ENCODE data around the gene BEX4. TPM values are rescaled to one million over a fixed set of nuclear protein-coding genes. Genes with fewer than 3 reads are reported as not detected.
A peak's percentile ranks its signal among the peaks of the same experiment; 100 is the strongest.
"Not testable (repeated sequence)": the region's sequence is repeated elsewhere in the genome, so short reads cannot be mapped to it uniquely, and the experiment has no call there.

BEX4 gene, protein sequence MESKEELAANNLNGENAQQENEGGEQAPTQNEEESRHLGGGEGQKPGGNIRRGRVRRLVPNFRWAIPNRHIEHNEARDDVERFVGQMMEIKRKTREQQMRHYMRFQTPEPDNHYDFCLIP
- 100 to 1,000 TPM; 149 to 177 (median 160) TPM for polyA plus RNA-seq (ENCODE audit: insufficient read length in 4 of 4)

DNA sequence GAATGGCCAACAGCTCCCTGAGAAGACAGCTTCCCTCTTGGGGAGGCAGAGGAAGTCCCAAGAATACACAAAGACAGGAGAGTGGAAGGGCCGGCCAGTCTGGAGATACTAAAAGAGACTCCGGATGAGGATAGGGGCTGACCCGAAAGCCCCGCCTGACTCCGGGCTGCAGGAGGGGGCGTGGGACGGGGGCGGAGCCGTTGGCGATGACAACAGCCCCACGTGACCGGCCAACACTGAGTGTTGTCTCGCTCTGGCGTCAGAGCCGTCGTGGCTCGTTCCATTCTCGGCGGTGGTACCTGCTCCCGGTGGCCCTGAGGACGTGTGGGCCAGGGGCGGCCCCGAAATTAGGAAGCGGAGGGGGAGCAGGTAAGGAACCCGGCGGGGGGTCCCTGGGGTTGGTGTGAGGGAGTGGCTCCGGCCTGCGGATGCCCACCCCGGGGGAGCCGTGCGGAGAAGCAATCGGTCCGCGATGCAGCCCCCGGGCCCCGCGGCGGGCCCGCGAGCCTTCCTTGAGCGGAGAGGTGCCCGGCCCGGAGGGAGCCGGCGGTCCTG, at the start of gene BEX4:
Gene BEX4 (plus strand): TSS at position 239 of the 555 bp plus-strand sequence. CDS start 1,046 bp downstream, outside the sequence.
- peak in 3 of 4 donors; percentile 44 to 61 (median 49) for DNase-seq (ENCODE audit: low read depth in 4 of 4, low spot score in 2 of 4)

DNA sequence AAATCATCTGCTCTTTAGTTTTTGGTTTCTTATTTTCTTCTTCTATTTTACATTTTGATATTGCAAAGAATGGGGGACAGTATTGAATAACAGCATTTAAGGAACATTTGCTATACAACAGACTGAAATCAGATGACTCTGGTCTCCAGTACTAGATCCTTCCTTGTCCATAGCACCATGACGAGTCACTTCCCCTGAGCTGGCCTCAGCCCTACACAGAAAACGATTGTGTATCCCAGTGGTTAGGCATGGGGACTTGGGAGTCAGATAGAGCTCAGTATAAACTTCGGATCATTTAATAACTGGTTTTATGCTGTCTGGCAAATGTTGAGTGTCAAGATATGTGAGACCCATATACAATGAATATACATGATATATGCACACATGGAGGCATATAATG, 44.7 kb upstream of the BEX4 start:
- DNase-seq (ENCODE audit: low read depth in 4 of 4, low spot score in 2 of 4), result no peak

DNA sequence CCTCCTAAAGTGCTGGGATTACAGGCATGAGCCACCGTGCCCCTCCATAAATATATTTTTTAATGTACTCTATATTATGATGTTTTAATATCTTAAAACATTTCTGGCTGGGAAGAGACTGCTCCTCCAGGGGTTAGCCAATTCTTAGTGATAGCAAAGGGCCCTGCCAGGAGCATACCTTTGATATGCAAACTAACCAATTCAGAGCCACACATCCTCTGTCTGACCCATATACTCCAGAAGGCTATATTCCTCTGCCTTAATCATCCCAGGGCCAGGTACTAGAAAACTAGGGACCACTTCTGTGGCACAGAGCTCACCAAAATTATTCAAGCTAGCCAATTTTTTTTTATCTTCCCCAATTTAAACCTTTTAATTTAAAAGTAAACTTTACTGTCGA, 43.6 kb upstream of the BEX4 start:
- DNase-seq (ENCODE audit: low read depth in 4 of 4, low spot score in 2 of 4), result no peak

DNA sequence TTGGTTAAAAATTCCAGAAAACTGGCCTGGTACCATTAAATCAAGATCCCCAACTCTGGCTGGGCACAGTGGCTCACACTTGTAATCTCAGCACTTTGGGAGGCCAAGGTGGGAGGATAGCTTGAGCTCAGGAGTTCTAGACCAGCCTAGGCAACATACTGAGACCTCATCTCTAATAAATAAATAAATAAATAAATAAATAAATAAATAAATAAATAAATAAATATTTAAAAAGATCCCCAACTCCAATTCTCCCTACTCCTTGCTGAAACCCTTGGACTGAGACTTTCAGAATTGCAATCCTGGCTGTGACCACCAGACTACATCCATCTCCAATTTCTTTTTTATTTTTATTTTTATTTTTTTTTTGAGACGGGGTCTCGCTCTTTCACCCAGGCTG, 39.7 kb upstream of the BEX4 start:
- DNase-seq (ENCODE audit: low read depth in 4 of 4, low spot score in 2 of 4), result not testable (repeated sequence)

DNA sequence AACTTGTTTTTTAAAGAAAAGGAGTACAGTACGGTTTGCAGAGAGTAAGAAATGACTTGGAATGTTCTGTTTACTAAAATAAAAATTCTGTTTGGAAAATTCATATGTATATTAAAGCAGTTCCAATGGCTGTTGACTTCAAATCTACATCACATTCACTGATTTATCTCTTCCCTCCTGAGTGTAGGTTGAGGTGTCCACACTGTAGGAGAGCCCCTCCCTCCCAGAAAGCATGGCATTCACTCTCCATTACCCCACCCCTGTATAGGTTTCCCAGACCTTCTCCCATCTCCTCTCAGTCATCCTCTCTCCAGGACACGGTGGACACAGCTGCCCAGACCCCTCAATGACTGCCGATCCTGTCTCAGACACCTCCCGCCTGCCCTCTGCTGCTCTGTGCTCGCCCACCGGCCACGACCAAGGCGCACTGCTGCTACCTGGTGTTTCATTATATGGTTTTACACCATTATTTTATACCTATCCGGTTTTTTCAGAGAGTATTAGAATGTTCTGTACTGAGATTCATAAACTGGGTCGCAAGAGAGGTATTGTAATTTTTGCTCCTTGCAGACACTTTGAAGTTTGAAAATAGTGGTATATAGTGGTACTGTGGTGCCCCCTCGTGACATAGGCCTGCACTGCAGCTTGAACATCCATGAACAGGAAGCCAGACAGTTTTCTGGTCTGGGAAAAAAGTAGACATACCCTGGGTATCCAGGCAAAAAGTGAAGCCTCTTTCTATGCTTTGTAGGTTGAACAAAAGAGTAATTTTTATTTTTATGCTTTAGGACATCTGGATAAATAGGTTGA, 38.8 kb upstream of the BEX4 start:
- no peak for DNase-seq (ENCODE audit: low read depth in 4 of 4, low spot score in 2 of 4)

DNA sequence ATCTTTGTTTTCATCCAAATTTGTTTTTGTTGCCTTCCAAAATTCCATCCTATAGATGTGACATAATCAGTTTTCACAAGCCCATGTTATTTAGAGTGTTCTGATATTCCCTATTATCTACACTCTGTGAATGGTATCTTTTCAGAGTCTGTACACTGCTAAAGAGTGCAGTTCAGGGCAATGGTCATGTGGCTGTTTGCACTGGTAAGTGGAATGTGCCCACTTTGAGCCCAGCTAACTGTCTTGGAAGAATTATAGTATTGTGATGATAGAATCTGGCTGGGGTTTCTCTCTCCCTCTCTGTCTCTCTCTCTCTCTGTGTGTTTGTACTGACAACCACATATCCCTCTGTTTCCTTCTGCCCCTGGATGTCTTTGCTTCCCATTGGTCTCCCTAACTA, 37.4 kb upstream of the BEX4 start:
- DNase-seq (ENCODE audit: low read depth in 4 of 4, low spot score in 2 of 4), result no peak

DNA sequence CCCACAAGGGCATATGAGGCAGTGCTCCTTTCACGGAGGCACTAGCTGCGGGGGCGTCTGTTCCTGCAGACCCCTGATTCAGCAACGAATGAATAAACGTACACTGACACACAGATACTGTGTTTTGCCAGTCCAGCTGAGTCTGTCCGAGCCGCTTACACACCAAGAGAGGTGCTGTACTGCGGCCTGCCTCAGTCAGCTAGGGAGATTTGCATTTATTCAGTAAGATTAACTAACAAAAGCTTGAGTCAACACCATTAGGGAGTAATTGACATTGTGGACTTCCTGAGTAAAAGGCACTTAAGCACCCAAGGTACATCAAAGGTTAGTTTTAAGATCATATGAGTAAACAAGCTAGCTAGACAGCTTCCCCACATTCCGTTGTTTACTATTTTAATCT, 31.0 kb upstream of the BEX4 start:
- DNase-seq (ENCODE audit: low read depth in 4 of 4, low spot score in 2 of 4), result no peak

DNA sequence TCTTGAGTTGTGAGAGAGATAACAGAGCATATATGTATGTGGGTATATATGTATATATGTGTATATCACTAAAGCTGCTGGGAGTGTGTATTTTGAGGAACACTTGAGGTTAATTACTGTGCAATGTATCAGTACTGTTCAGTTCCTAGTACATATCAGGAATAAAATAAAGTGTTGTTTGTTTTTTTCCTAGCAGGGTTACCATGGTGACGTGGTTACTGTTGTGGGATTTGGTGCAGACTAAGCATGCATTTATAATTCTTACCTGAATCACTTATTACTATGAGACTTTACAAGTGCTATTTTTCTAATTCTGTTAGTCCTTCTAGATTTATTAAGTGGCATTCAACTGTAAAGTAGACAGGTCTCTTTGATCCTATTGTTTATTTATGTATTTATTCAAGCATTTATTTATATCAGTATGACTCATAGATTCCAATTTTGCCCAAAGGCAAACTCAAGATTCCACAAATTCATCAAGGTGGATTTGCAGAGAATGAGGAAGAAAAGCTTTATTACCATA, 26.9 kb upstream of the BEX4 start:
- no peak for DNase-seq (ENCODE audit: low read depth in 4 of 4, low spot score in 2 of 4)

DNA sequence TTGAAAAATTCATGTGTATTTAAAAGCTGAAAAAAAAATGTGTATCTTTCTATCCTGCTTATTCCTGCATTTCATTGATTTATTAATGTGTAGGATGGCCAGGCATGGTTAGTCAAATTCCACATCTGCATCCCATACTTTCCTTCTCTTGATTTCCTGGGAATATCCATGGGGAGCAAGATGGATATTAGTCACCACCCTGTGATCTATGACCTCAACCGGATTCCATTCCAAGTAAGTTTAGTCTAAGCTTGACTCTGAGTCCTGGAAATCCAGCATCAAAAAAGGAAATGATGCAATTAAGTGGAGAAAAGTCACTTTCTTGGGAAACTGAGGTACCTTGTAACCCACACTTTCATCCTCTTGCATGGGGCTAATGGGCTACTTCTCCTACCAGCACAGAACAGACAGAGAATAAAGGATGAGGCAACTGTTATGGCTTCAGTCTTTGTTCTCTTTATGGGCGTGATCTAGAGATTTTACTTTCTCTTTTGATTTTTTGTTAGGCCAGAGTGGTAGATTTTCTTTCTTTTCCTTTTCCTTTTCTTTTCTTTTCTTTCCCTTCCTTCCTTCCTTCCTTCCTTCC, 17.1 kb upstream of the BEX4 start:
- DNase-seq (ENCODE audit: low read depth in 4 of 4, low spot score in 2 of 4), result no peak

DNA sequence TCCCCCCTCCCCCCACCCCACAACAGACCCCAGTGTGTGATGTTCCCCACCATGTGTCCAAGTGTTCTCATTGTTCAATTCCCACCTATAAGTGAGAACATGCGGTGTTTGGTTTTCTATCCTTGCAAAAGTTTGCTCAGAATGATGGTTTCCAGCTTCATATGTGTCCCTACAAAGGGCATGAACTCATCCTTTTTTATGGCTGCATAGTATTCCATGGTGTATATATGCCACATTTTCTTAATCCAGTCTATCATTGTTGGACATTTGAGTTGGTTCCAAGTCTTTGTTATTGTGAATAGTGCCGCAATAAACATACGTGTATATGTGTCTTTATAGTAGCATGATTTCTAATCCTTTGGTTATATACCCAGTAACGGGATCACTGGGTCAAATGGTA, 16.2 kb upstream of the BEX4 start:
- DNase-seq (ENCODE audit: low read depth in 4 of 4, low spot score in 2 of 4), result not testable (repeated sequence)

DNA sequence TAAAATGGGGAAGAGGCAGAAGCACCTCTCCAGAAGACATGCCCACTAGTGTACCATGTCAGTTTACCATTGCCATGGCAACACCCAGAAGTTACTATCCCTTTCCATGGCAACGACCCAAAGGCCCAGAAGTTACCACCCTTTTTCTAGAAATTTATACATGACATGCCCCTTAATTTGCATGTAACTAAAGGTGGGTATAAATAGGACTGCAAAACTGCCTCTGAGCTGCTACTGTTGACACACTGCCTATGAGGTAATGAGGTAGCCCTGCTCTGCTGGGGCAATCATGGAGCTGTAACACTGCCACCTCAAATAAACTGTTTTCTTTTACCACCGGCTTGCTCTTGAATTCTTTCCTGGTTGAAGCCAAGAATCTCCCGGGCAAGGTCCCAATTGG, 13.9 kb upstream of the BEX4 start:
- DNase-seq (ENCODE audit: low read depth in 4 of 4, low spot score in 2 of 4), result no peak

DNA sequence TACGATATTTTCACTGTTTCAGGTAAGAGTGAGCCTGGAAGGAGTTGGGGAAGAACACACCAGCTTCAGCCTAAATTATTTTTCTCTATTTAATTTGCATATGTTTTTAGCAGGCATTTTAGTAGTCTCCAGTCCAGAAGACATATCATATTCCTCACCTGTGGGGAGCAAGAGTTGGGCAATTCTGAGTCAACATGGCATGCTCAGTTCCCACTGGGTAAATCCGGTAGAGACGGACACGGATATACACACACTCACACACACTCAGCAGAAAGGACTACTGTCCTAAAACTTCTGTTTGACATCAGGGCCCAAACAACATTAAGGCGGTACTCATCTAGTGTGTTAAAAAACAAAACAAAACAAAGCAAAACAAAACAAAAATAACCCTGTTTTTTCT, 4.9 kb upstream of the BEX4 start:
- no peak for DNase-seq (ENCODE audit: low read depth in 4 of 4, low spot score in 2 of 4)

DNA sequence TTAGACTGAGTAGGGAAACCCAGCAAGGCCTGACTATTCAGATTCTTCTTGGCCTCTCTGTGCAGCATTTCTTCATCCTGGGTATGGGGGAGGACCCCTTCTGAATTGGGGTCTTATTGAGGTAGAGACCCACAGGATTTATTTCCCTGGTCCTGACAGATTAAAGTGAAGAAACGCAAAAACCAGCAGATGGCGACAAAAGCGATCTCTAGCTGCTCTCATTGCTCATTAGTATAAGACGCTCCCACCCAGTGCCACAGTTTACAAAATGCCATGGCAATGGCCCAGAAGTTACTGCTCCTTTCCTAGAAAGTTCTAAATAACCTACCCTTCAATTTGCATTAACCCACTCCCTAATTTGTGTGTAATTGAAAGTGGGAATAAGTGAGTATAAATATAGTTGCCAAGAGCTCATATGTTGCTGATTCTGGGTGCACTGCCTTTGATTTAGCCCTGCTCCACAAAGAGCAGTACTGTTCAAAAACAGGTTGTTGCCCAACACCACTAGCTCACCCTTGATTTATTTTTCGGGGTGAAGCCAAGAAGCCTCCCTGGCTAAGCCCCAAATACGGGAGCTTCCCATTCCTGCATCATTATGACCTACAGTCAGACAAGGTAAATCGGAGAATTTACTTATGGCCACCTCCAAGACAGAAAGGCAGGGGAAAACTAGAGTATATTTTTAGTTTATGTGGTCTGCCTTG, 3.7 kb upstream of the BEX4 start:
- DNase-seq (ENCODE audit: low read depth in 4 of 4, low spot score in 2 of 4), result peak in 2 of 4 donors; percentile 13 to 37

DNA sequence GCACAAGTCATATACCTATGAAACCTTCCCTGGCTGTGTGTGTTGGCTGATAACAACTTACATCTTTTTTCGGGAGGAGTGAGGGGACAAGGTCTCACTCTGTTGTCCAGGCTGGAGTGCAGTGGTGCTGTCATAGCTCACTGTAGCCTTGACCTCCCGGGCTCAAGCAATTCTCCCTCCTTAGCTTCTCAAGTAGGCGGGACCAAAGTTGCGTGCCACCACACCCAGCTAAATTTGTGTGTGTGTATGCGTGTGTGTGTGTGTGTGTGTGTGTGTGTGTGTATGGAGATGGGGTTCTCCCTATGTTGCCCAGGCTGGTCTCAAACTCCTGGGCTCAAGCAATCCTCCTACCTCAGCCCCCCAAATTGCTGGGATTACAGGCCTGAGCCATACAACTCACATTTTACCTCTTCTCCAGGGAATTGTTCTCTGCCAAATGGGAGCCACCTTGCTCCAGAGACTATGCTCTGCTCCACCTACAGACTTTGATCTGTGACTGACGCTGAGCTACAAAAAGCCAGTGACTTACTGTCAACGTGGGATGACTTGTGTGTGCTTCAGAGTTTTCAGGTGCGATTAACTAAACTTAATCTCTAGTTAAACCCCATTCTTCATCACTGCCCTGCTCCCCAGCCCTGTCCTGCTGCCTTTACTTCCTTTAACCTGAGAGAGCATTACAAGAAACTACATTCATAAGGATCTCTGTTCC, 2.0 kb upstream of the BEX4 start:
- DNase-seq (ENCODE audit: low read depth in 4 of 4, low spot score in 2 of 4), result no peak

DNA sequence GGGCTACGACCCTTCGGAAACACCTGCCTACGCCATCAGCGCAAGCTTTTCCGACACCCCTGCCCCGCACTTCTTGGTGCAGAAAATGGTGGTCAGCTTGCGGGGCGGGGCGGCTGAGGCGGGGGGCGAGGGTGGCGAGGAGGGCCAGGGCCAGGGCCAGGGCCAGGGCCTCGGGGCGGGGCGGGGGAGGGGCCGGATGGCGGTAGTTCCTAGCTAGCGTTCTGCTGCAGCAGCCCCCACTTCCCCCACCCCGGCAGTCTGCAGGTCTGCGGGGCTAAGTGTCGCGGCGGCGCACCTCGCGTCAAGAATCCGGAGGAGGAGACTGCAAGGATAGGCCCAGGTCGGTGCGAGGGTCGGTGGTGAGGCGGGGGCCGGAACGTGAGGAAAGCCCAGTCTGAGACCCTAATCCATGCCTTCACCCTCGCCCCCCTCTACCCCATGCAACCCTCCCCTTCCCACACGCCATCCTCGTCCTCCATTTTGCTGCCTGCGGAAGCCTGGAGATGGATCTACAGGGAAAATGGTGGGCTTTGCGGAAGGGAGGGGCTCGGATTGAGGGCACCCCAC, 600 bp downstream of the BEX4 start:
- peak in 2 of 4 donors; percentile 23 to 35 for DNase-seq (ENCODE audit: low read depth in 4 of 4, low spot score in 2 of 4)

DNA sequence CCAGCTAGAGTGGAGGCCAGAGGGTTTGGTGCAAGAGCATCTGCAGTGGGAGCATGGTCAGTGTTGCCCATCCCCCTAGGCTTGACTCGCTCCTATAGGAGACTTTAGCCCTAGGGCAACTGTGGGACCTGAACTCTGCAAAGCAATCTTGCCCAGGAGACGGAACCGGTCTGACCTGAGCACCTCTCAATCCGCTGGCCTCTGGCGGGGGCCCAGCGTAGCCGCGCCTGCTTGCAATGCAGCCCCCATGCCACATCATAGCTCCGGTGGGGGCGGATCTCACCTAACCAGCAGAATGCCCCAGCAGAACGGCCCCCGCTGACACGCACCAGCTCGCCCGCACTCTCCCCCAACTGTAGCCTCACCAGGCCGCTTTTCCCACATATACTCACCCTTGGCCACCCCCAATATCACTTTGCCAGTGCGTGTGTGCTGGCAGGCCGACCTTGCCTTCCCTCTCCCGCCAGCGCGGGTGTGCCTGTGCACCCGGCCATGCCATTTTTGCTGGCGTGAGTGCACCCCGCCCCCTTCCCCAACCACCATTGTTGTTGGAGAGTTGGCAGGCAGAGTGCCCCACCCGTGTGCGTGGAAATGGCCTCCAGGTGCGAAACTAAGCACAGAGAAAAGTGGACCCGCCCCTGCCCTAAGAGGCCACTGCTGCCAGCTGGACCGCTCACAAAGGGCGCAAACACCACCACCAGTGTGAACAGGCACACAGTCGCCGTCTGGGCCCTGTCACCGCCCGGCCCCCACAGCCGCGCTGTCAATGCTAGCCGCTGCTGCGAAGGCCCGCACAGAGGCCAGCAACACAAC, 5.8 kb downstream of the BEX4 start:
- DNase-seq (ENCODE audit: low read depth in 4 of 4, low spot score in 2 of 4), result no peak

DNA sequence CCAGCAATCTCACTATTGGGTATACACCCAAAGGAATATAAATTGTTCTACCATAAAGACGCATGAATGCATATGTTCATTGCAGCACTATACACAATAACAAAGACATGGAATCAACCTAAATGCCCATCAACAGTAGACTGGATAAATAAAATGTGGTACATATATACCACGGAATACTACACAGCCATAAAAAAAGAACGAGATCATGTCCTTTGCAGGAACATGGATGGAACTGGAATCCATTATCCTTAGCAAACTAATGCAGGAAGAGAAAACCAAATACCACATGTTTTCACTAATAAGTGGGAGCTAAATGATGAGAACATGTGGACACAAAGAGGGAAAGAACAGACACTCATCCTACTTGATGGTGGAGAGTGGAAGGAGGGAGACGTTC, 11.0 kb downstream of the BEX4 start:
- not testable (repeated sequence) for DNase-seq (ENCODE audit: low read depth in 4 of 4, low spot score in 2 of 4)

DNA sequence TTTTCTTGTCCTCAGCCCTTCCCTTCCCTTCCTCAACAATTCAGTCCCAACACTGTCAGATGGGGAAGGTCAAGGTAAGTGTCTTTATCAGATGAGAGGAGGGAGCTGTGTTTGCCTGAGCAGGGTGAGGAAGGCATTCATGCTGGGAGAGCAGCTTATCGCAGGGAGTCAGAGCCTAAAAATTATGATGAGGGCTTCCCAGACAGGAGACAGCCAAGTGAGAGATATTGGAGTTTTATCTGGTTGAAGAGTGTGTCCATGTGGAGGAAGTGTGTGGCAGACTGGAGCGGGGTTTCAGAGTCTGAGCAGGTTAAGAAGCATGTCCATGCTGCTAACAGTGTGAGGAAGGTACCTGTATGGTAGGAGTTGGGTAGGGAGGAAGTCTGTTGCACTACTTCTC, 18.4 kb downstream of the BEX4 start:
- no peak for DNase-seq (ENCODE audit: low read depth in 4 of 4, low spot score in 2 of 4)

DNA sequence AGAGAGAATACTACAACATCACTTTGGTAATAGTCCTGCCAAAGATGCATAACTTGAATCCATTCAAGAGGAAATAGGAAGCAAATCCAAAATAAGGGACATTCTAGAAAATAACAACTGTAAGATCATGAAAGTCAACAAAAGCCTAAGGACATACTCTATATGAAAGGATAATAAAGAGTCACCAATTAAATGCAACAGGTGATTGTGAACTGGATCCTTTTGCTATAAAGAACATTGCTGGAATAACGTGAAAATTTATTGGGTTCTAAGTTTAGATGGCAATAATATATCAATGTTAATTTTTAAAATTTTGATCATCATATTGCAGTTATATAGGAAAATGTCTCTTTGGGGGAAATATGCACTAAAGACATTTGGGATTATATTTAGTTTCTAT, 20.0 kb downstream of the BEX4 start:
- DNase-seq (ENCODE audit: low read depth in 4 of 4, low spot score in 2 of 4), result no peak
